ENCODE measurements around the gene SYTL4. TPM values are rescaled to one million over a fixed set of nuclear protein-coding genes. Genes with fewer than 3 reads are reported as not detected.

Gene SYTL4
- total RNA-seq, 1 donor from 2014 or later: 18.0 TPM

Other genes with a start within 250 kb of the SYTL4 start
- 1.2 TPM for gene TNMD, start 147.2 kb downstream of the SYTL4 start, total RNA-seq
- 33.3 TPM for gene TSPAN6, start 95.3 kb downstream of the SYTL4 start, total RNA-seq
- 36.7 TPM for gene SRPX2, start 87.9 kb downstream of the SYTL4 start, total RNA-seq
- gene CSTF2, start 88.3 kb upstream of the SYTL4 start, total RNA-seq: 9.5 TPM
- gene NOX1, start 142.2 kb upstream of the SYTL4 start, total RNA-seq: not detected
- 0.27 TPM for gene XKRX, start 196.8 kb upstream of the SYTL4 start, total RNA-seq
- gene ARL13A, start 237.6 kb upstream of the SYTL4 start, total RNA-seq: not detected

All from sciatic nerve (tissue), 1 donor.